ENCODE measurements around the gene GPR137B. TPM values are rescaled to one million over a fixed set of nuclear protein-coding genes. Genes with fewer than 3 reads are reported as not detected.

GPR137B gene
- total and polyA plus RNA-seq, 2 of the 13 experiments (the other 11 are each of a cell fraction or from before 2014, with no cell fraction given): 0.31 to 0.41 TPM

DNA sequence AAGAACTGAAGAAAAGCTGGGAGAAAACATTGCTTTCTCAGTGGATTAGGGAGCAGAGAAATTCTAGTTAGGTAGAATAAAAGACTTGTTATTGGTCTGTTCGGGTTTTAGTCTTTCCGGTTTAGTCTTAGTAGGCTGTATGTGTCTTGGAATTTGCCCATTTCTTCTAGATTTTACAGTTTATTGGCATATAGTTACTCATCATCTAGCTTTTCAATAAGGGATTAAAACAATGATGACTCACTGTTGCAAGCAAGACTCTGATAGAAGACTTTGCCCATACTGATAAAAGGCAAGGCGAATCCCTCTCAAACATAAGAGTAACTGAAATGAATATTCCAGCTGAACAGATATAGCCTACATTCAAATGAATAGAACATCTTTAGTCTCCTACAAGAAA, 62.3 kb downstream of the GPR137B start:
- ATAC-seq: no peak
- H3K36me3 ChIP-seq (replicated peaks in 1 of 2; ENCODE audit: control insufficient read depth in 1 of 2, insufficient read depth in 2 of 2, low read length in 2 of 2): no peaks in the 10 kb centered on the region
- no peak overlapping the region for H3K9ac ChIP-seq (ENCODE audit: insufficient read depth, low read depth, low read length)
- FAIRE-seq: no peak
- H3K4me2 ChIP-seq (ENCODE audit: low read depth, low read length): no peak overlapping the region
- TF ChIP-seq MAFF (IDR thresholded peaks at IDR 0.05; ENCODE audit: low read depth, low read length): no peak
- TF ChIP-seq, protein P1, sequence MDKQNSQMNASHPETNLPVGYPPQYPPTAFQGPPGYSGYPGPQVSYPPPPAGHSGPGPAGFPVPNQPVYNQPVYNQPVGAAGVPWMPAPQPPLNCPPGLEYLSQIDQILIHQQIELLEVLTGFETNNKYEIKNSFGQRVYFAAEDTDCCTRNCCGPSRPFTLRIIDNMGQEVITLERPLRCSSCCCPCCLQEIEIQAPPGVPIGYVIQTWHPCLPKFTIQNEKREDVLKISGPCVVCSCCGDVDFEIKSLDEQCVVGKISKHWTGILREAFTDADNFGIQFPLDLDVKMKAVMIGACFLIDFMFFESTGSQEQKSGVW (CRISPR knock-in tag; IDR thresholded peaks at IDR 0.05; ENCODE audit: borderline replicate concordance): no peak
- TF ChIP-seq NFE2 (CRISPR knock-in tag; IDR thresholded peaks at IDR 0.05): no peak
- no peak for TF ChIP-seq ZFP90 (CRISPR knock-in tag; IDR thresholded peaks at IDR 0.05; ENCODE audit: borderline replicate concordance)
- TF ChIP-seq FLYWCH1 (CRISPR knock-in tag; IDR thresholded peaks at IDR 0.05): no peak
- no peak for TF ChIP-seq ZSCAN29 (CRISPR knock-in tag; conservative IDR thresholded peaks at IDR 0.05)
- TF ChIP-seq ZNF607 (CRISPR knock-in tag; IDR thresholded peaks at IDR 0.05; ENCODE audit: borderline replicate concordance): no peak
- ChIA-PET CTCF (ENCODE audit: low intra/inter-chr PET ratio, low total read pairs) (no interaction called here), POLR2A (no interaction called here)
- WGBS (ENCODE audit: low lambda C conversion rate): 70% methylated on average over 3 of the region's 3 CpGs
- 0 out of 2 replicates have a peak, but pooled peaks cover 5% of the 10 kb centered on the region for H3K4me1 ChIP-seq (ENCODE audit: insufficient read depth, low read length)
- no peaks in the 10 kb centered on the region for H4K20me1 ChIP-seq (ENCODE audit: insufficient read depth, low read length)
- H3K9me3 ChIP-seq (ENCODE audit: low read length): no peaks in the 10 kb centered on the region
- no peaks in the 10 kb centered on the region for H3K79me2 ChIP-seq (ENCODE audit: insufficient read depth, low read length)
- no peaks in the 10 kb centered on the region for H3K27me3 ChIP-seq (ENCODE audit: control insufficient read depth in 1 of 2, insufficient read depth in 2 of 2, low read length in 2 of 2)
- H3K27ac ChIP-seq (ENCODE audit: extremely low read length, insufficient read depth, low read length): no peak overlapping the region
- H3K4me3 ChIP-seq (replicated peaks in 1 of 3; ENCODE audit: insufficient read depth in 1 of 3, low read depth in 2 of 3, low read length in 3 of 3): no peak overlapping the region
- DNase-seq (ENCODE audit: low spot score): no peak
- in situ Hi-C loops (cut with HindIII; ENCODE audit: extremely low pct_ligation_motif_present, low pct_unique_long_range_greater_than_20kb) (no loop called here), intact Hi-C loops (cut with micrococcal nuclease; ENCODE audit: unreplicated experiment) (no loop called here)
- no TSS peak for BruUV-seq (replicated peaks)
- H2AFZ ChIP-seq (ENCODE audit: low read length): no peak overlapping the region

DNA sequence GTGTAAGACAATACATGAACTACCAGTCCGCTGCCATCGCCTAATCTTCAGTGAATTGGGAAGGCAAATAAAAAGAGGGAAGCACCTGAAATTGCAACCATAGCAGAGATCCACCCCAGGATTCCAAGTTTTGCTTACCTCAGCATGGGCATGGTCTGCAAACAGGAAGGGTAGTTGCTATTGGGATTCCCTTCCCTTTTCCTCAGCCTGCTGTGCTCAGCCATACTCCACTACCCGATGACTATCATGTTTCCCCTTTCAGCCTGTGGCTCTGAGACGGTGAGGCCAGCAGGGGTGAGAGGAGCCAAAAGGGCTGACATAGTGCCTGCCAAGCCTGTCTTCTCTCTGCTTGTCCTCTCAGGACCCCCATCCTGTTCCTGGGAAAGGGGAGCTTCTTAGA, 64.2 kb downstream of the GPR137B start:
- ATAC-seq (no peak; the same call in 2 of the 3 replicates), DNase-seq (ENCODE audit: low spot score) (no peak), FAIRE-seq (no peak)
- in situ Hi-C loops (cut with HindIII; ENCODE audit: extremely low pct_ligation_motif_present, low pct_unique_long_range_greater_than_20kb) (no loop called here), intact Hi-C loops (cut with micrococcal nuclease; ENCODE audit: unreplicated experiment) (no loop called here)
- H3K9me3 ChIP-seq (ENCODE audit: low read length): no peaks in the 10 kb centered on the region
- no peak overlapping the region for H2AFZ ChIP-seq (ENCODE audit: low read length)
- no peaks in the 10 kb centered on the region for H3K27me3 ChIP-seq (ENCODE audit: control insufficient read depth in 1 of 2, insufficient read depth in 2 of 2, low read length in 2 of 2)
- H4K20me1 ChIP-seq (ENCODE audit: insufficient read depth, low read length): no peaks in the 10 kb centered on the region
- no peaks in the 10 kb centered on the region for H3K79me2 ChIP-seq (ENCODE audit: insufficient read depth, low read length)
- BruUV-seq (replicated peaks): no TSS peak
- H3K4me2 ChIP-seq (ENCODE audit: low read depth, low read length): no peak overlapping the region
- no peaks in the 10 kb centered on the region for H3K36me3 ChIP-seq (replicated peaks in 1 of 2; ENCODE audit: control insufficient read depth in 1 of 2, insufficient read depth in 2 of 2, low read length in 2 of 2)
- TF ChIP-seq MAFF (IDR thresholded peaks at IDR 0.05; ENCODE audit: low read depth, low read length): peak; percentile 72
- TF ChIP-seq MAFK (conservative IDR thresholded peaks at IDR 0.05 in 1 of 2, IDR thresholded peaks at IDR 0.05 in 1 of 2; ENCODE audit: low read length in 2 of 2): peak; percentile 55 to 84
- TF ChIP-seq ZNF850 (CRISPR knock-in tag; conservative IDR thresholded peaks at IDR 0.05): no peak
- POLR2A ChIA-PET: no interaction called here
- CTCF ChIA-PET (ENCODE audit: low intra/inter-chr PET ratio, low total read pairs): no interaction called here
- 65% methylated on average over 4 of the region's 4 CpGs for WGBS (ENCODE audit: low lambda C conversion rate)
- H3K27ac ChIP-seq (ENCODE audit: extremely low read length, insufficient read depth, low read length): no peak overlapping the region
- H3K4me1 ChIP-seq (ENCODE audit: insufficient read depth, low read length): 0 out of 2 replicates have a peak, but pooled peaks cover 5% of the 10 kb centered on the region
- no peak overlapping the region for H3K9ac ChIP-seq (ENCODE audit: insufficient read depth, low read depth, low read length)
- H3K4me3 ChIP-seq (replicated peaks in 1 of 3; ENCODE audit: insufficient read depth in 1 of 3, low read depth in 2 of 3, low read length in 3 of 3): no peak overlapping the region

Data from HepG2 (cell line).